8988T (cell line): ENCODE data around the gene SPATA32.
A peak's percentile ranks its signal among the peaks of the same experiment; 100 is the strongest.

Experiments used
- DNase-seq: peaks from one replicate; pipeline ENCODE4 v3.0.0; 2011

SPATA32 gene

GRCh38 chr17:45293413-45294211, 31.7 kb upstream of the SPATA32 start:
- DNase-seq: peak; percentile 51

- DNase-seq: no peak
Observed at GRCh38 chr17:45292696-45293412, 31.0 kb upstream of the SPATA32 start.

GRCh38 chr17:45291171-45291805, 29.4 kb upstream of the SPATA32 start:
- DNase-seq: no peak

GRCh38 chr17:45290269-45290765, 28.4 kb upstream of the SPATA32 start:
- DNase-seq: no peak

- no peak for DNase-seq
Observed at GRCh38 chr17:45289301-45290268, 27.7 kb upstream of the SPATA32 start.

- DNase-seq: no peak
Observed at GRCh38 chr17:45288825-45289224, 26.9 kb upstream of the SPATA32 start.

GRCh38 chr17:45287526-45288500, 25.9 kb upstream of the SPATA32 start:
- no peak for DNase-seq

- DNase-seq: no peak
Observed at GRCh38 chr17:45286286-45286685, 24.4 kb upstream of the SPATA32 start.

- no peak for DNase-seq
Observed at GRCh38 chr17:45284176-45285140, 22.6 kb upstream of the SPATA32 start.

GRCh38 chr17:45283711-45284110, 21.8 kb upstream of the SPATA32 start:
- DNase-seq: no peak

GRCh38 chr17:45282683-45283644, 21.1 kb upstream of the SPATA32 start:
- DNase-seq: no peak

GRCh38 chr17:45279898-45280297, 18.0 kb upstream of the SPATA32 start:
- DNase-seq: no peak

- no peak for DNase-seq
Observed at GRCh38 chr17:45277992-45278391, 16.1 kb upstream of the SPATA32 start.

- DNase-seq: peak; percentile 64
Observed at GRCh38 chr17:45277216-45277849, 15.4 kb upstream of the SPATA32 start.

- no peak for DNase-seq
Observed at GRCh38 chr17:45276031-45276430, 14.1 kb upstream of the SPATA32 start.

GRCh38 chr17:45274033-45274432, 12.1 kb upstream of the SPATA32 start:
- no peak for DNase-seq

- DNase-seq: no peak
Observed at GRCh38 chr17:45273551-45273957, 11.7 kb upstream of the SPATA32 start.

- no peak for DNase-seq
Observed at GRCh38 chr17:45271603-45272002, 9.7 kb upstream of the SPATA32 start.
